Stomach (tissue), 4 donors: ENCODE measurements around the gene PITPNB.

Experiments used
- EP300 ChIP-seq: sonication (generic); formaldehyde crosslinking; IDR thresholded peaks from one replicate; pipeline ENCODE4 v1.6.1; 2017; ENCODE audit warnings: antibody characterized with exemption
- POLR2A ChIP-seq, 4 donors: fragments of 450-650 bp; IDR thresholded peaks; one replicate each; pipeline ENCODE4 v1.6.1; 2016; ENCODE audit warnings: antibody characterized with exemption in 4 of 4, control low read depth in 2 of 4, mild to moderate bottlenecking in 1 of 4, moderate library complexity in 1 of 4
- POLR2AphosphoS5 ChIP-seq, 3 donors: sonication (generic); formaldehyde crosslinking; IDR thresholded peaks; one replicate each; pipeline ENCODE4 v1.6.1; 2016; ENCODE audit warnings: antibody characterized with exemption in 3 of 3
- TF ChIP-seq, protein P1 (sequence below), 7 experiments: fragments of 450-650 bp in 4 of 7; fragments of 200-600 bp in 3 of 7; sonication (generic) in 3 of 7; IDR thresholded peaks; one replicate each; pipeline ENCODE4 v1.5.1; 2016 to 2019; ENCODE audit warnings: antibody characterized with exemption in 7 of 7, control low read depth in 2 of 7, mild to moderate bottlenecking in 1 of 7

DNA sequence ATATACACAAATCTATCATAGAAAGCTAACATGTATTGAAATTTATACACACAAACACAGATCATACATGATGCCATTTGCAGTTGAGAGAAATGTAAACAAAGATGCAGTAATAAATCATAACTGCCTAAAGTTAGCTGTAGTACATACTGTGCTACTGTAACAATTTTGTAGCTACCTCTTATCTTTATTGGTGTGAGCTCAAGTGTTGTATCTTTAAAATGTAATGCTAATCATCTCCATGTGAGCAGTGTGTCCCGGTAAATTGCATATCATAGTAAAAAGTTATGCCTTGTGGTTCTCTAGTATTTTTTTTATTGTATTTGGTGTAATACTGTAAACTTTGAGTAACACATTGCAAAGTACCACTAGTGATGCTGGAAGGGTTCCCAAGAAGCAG lies 16.8 kb upstream of the PITPNB start:
- TF ChIP-seq, protein P1, sequence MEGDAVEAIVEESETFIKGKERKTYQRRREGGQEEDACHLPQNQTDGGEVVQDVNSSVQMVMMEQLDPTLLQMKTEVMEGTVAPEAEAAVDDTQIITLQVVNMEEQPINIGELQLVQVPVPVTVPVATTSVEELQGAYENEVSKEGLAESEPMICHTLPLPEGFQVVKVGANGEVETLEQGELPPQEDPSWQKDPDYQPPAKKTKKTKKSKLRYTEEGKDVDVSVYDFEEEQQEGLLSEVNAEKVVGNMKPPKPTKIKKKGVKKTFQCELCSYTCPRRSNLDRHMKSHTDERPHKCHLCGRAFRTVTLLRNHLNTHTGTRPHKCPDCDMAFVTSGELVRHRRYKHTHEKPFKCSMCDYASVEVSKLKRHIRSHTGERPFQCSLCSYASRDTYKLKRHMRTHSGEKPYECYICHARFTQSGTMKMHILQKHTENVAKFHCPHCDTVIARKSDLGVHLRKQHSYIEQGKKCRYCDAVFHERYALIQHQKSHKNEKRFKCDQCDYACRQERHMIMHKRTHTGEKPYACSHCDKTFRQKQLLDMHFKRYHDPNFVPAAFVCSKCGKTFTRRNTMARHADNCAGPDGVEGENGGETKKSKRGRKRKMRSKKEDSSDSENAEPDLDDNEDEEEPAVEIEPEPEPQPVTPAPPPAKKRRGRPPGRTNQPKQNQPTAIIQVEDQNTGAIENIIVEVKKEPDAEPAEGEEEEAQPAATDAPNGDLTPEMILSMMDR (IDR thresholded peaks at IDR 0.05) = no peak
- TF ChIP-seq POLR2AphosphoS5 (IDR thresholded peaks at IDR 0.05) (no peak), EP300 (no peak), POLR2A (IDR thresholded peaks at IDR 0.05) (no peak)
